Measurements from ENCODE around the gene PAQR7.

The PAQR7 gene, protein sequence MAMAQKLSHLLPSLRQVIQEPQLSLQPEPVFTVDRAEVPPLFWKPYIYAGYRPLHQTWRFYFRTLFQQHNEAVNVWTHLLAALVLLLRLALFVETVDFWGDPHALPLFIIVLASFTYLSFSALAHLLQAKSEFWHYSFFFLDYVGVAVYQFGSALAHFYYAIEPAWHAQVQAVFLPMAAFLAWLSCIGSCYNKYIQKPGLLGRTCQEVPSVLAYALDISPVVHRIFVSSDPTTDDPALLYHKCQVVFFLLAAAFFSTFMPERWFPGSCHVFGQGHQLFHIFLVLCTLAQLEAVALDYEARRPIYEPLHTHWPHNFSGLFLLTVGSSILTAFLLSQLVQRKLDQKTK

DNA sequence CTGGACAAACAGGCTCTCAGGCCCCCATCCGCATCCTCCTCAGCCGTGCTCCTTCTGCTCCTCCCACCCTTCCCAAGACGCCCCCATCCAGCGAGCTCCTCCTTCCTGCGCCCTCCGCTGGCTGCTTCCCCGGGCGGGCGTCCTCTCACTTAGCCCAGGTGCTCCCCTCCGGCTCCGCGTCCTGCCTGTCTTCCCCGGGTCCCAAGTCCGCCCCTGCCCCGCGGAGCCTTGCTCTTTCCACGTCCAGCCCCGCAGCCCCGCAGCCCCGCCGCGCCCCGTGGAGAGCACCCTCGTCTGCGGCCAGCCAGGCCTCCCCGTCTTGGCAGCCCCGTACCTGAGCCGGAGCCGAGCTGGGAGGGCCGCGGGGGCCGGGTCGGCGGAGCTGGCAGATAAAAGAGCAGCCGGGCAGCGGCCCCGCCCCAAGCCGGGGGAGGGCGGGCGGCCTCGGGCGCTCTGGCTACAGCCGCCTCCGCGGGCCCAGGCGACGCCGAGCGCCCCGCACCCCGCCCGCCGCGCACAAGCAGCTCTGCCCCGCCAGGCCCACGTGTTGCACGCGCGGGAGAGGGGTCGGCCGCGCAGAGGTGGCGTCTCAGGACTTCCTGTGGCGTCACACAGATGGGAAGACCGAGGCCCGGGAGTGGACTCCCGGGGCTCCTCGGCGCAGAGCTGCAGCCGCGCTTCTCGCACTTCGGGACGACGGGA is at the start of gene PAQR7:
Gene PAQR7, minus strand, starts transcription at position 555 of the 702 bp plus-strand sequence. CDS start 11,869 bp downstream, outside the sequence.
- peak in 1 of 2 donors; percentile 23 for DNase-seq

DNA sequence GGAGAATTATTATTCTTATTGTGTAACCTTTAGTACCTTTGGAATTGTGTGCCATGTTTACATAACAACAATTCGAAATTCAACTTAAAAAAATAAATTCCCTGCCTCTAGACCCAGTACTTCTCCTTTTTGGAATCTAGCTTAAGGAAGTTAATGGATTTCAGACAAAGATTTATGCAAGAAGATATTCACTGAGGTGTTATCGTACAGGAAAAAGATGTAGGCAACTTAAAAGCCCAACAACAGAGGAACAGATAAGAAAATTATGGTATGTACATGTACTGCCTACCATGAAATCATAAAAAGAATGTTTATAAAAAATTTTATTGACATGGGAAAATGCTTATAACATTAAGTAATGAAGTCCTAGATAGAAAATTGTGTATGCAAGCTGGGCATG is 48.9 kb upstream of the PAQR7 start:
- no peak for DNase-seq

DNA sequence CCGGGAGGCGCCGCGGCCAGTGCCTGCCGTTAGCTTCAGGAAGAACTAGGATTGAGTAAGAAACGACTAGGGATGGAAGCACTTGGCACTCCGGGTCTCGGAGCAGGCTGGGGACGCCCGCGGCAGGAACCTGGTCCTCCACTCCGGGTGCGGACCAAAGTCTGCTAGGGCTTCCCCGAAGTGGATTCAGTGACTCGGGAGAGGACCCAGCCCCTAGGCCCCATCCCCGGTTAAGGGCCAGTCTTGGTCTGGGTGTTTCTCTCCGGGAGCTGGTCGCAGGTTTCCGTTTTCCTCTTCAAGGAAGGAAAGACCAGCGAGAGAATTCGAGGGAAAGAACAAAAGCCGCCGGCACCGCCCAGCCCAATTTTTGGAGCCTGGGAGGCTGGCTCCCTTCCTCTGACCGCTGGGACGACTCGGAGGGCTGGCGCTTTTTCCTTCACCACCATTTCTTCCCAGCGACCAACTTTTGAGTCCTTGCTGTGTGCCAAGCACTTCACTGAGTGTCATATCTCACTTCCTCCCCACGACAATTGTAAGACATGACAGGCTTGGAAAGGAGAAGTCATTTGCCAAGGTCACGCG is 47.6 kb upstream of the PAQR7 start:
- no peak for DNase-seq

DNA sequence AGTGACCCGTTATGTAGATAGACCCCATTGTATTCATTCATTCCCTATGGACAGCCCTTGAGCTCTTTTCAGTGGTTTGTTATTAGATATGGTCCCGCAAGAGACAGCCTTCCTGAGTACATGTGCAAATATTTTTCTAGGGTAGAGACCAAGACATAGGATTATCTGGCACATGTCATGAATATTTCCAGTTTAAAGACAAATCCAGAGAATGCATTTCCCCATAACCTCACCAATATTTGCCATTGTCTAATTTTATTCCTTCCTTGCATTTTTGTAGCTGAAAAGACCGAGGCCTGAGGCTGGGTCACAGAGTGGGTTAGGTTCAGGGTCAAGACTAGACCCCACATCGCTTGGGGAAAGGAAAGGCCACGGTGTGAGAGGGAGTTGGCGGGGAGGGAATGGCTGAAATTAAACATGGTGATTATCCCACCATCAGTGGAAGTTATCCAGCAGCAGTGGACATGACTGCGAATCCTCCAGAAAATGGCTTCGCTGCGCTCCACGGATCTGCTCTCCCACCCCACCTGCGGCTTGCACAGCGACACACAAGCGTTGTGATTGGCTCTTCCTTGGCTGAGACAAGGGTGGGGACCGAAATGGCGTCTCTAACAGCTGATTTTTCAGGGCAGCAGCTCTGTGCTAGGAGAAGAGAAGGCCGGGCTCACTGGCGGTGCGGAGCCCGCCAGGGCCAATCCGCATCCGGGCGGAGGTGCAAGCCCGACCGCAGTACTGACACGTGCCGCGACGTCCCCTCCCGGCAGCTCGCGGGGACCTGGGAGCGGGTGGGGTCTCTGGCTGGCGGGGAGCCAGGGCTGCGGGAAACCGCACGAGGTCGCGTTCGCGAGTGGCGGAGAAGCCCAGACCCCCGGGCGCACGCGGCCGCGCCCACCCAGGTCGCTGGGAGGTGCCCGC is 46.8 kb upstream of the PAQR7 start:
- no peak for DNase-seq

DNA sequence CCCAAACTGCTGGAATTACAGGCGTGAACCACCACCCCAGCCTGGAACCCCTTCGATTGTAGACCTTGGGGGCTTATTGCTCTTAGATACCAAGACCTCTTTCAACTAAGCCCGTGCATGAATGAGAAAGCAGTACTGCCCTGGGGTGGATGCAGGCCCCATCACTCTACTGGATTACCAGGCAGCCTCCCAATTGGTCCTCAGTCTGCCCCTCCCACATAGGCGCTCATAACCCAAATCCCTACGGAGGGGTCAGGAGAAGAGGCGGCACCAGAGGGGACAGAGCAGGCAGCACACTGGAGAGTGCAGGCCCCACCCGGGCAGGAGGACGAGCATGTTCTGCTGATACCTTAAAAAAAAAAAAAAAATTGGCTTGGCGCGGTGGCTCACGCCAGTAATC is 43.1 kb upstream of the PAQR7 start:
- no peak for DNase-seq

DNA sequence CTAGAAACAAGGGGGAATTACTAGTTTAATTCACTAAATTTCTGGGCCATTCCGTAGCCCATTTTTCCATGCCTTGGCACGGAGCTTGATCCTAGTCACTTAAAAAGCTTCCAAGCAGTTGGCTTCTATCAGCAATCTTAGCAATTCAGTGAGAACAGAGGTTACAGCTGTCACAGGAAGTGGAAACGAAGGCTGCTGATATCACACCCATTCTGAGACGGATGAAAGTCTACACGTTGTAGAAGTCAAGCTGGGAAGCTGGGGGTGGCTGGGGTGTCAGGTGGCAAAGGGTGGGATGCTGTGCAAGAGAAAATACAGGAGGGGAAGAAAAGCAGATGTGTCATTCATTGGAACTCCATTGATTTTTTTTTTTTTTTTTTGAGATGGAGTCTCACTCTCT is 42.5 kb upstream of the PAQR7 start:
- DNase-seq, result no peak

DNA sequence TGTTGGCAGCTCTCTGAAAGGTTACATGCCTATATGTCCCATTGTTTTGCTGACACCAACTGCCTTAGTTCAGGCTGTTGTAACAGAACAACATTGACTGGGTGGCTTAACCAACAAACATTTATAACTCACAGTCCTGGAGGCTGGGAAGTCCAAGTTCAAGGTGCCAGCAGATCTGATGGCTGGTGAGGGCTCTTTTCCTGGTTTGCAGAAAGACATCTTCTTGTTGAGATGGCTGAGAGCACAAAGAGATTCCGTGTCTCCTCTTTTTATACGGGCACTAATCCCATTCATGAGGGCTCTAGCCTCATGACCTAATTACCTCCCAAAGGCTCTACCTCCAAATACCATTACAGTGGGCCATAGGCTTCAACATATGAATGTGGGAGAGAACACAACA is 41.0 kb upstream of the PAQR7 start:
- DNase-seq, result no peak

DNA sequence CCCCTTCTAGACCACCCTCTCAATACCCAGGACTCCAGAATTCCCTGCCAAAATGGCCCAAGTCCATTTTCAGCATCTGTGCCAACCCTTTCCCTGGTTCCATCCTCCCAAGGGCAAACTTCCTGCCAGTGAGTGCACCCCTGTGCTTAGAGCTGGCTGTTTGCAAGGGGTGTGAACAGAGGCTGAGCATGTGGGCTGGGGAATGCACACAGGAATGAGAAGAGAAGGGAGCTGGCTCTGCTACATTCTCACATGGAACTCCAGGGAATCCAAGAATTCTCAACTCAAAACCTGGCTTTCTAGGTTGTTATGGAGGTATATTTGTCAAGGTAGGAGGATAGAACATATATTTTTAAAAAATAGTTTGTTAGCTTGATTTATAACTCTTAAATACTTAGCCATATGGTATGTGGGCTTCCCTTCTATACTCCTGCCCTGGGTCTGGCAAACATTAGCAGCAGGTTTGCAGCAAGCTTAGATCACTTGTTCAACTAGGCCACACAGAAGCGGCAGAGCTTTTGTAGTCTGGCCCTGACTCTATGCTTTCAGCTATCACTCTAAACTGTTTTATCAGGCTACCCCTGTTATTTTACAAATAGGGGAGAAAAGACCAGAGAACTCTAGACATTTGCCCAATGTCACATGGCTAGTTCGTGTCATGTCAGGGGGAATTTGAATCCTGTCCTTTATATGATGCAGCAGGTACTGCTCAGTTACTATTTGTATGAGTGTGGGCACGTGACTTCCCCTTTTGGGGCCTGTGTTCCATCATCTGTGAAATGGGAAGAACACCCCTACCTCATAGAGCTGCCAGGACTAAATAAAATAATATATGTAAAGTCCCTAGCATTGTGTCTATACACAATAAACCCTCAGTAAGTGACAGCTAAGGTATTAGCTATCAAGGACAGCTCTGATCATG is 38.8 kb upstream of the PAQR7 start:
- no peak for DNase-seq

DNA sequence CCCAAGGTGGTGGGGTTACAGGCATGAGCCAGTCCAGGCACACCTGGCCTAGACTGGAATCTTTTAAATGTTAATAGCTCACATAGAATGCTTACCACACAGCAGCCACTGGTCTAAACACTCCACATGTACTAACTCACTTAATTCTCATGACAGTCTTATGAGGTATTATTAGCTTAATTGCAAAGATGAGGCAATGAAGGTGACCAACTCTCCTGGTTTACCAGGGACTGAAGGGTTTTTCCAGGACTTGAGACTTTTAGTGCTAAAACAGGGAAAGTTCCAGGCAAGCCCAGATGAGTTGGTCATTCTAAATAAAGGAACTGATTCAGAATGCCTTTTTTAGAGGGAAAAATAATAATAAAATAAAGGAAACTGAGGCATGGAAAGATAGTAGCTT is 37.7 kb upstream of the PAQR7 start:
- no peak for DNase-seq

DNA sequence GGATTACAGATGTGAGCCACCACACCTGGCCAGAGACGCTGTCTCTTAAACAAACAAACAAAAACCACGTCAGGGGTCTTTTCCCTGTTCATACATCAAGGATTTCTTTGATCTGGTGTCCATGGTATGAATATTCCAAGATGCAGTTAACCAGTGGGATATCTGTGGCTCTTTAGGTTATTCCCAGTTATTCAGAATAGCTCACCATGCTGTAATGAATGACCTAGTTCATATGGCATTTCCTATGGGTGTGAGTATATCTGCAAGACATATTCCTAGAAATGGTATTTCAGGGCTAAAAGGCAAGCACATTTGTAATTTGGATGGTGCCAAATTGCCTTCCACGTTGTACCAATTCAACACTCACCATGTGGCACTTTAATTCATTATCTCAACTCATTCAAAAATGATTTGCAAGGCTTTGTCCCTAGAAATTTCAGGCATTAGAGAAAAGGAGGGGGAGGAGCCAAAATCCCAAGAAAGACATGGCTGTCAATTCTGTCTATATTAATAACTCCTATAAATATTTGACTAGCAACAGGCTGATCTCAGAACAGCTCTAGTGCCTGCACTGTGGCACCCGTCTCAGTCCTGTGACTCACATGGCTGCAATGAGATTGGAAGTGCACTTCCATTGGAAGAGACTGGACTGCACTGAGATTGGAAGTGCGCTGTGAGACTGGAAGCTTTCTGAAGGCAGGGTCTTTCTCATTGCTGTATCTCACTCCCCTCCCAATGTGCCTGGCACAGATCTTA is 36.7 kb upstream of the PAQR7 start:
- no peak for DNase-seq

DNA sequence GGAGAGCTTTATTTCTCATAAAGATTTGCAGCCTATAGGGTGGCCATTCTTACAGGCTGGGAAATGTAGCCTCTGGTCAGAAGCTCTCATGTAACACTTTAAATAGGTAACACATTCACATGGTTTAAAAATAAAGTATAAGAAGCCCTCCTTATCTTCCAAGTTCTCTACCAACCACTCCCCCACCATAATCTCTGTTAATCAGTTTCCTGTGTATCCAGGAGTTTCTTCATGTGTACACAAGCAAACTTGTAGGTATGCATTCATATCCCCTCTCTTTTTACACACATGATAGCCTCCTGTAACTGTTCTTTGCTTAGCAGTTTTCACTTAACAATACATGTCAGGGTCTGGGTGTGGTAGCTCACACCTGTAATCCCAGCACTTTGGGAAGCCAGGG is 35.7 kb upstream of the PAQR7 start:
- no peak for DNase-seq

DNA sequence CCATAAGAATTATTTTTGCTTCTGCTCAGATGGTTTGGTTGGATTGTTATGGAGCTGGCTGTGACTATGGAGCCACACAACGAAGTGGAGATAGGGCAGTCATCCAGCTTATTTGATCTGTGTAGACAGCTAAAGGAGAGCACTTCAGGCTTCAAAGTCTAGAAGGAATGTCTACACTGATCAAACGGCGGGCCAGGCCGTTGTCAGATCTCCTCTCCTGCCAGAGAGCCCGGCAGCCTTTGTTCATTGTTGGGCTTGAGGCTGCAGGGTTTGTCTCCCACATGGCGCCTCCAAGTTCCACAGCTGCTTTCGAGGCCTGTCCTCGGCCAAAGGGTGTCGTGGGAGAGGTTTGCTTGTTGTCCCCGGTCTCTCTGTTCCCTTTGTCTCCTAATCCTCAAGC is 33.5 kb upstream of the PAQR7 start:
- DNase-seq, result no peak

DNA sequence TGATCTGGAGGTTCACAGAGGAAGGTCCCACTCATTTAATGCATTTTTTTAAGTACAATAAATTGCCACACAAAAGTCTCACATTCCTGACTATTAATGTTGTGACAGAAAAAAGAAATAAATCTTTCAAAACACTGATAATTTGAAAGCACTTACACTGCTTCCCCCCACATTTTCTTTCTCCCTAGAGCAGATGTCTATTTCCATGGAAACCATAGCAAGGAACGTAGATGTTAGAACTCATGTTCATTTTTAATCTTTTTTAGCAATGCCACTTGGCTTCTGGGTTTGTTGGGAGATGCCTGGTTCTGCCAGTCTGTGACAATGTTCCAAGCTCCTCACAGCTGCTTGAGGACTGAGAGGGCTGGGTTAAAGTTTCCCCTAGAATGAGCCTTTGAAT is 32.7 kb upstream of the PAQR7 start:
- DNase-seq, result no peak

DNA sequence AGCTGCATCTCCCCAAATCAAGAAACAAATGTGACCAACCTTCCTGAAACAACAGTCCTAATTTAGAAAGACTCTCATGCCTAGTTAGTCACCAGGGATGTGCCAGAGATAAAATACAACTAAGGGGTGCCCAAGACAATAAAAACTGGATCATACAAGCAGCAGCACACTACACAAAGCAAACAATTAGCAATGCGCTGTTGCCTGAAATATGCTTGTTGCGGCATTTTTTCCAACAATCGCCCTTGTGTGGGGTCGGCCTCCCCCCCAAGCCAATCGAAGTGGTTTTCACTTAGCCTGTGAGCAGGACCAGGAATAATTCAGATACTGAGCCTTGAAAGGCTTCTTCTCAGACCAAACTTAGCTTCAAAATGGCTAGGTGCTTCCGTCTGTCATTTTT is 32.1 kb upstream of the PAQR7 start:
- no peak for DNase-seq

DNA sequence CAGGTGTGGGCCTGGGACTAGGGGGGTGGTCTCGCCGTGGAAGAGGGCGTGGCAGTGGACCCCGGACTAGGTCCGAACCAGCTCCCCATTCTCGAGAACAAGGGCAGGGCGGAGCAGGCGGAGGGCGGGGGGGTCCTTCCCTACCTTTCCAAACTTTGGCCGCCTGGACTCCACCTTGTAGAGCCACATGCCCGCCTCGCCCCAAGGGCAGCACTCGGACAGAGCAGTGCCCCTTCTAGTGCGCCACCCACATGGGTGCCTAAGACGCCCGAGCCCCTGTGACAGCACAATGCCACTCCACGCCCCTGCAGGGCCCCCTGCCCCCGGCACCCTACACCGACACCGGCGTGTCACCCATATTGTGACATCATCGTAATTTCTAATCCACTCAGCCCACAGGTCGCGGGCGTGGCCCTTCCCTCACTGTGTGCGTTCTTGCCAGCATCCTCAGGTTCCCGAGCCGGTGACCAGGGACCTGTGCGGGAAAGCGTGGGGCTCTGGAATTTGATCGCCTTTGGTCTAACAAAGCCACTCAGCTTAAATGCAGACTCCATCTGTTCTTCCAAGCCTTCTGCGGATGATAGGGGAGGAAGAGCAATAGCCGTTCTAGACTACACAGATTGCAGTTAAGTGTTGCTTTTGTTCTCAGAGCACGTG is 31.3 kb upstream of the PAQR7 start:
- no peak for DNase-seq

DNA sequence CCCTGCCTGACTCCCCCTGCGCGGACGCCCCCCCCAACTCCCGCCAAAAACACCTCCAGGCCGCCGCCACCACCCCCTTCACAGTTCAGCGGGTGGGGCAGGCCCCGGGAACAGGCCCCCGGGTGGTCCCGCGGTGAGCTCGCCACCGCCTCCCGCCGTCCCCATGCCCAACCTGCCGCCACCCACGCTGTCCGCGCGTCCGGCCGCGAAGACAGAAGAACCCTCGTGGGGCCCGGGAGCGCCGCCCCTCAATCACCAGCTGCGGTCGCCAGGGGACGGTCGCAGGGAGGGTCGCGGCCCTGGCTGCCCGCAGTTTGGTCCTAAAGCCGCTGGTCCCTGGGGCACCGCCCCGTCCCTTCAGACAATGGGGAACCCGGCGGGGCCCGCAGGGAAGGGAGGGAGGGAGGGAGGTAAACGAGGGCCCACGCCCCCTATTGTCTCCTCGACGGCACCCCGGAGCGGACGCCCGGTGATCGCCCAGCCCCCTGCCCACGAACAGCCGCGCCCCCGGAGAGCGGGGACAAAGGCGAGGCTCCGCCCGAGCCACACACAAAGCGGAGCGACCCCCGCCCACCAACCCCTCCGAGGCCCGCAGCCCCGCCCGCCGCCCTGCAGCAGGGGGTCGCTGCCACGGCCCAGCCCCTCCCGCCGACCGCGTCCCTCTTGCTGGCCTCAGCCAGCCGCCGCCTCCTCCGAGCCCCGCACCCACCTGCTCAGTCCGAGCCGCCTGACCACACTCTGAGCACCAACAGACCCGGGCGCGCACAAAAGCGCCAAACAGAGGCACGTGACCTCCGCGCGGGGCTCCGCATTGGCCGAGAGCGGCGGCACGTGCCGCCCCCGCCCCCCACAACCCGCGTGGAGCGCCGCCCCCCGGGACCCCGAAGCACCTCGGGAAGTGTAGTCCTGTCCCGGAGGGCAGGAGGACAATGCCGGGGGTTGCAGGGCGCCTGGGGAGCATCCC is 30.5 kb upstream of the PAQR7 start, which contains the start of gene STMN1:
Gene STMN1, minus strand, starts transcription at position 740 of the 964 bp plus-strand sequence. CDS start 1,743 bp downstream, outside the sequence.
- DNase-seq, result peak; percentile 31 to 54

DNA sequence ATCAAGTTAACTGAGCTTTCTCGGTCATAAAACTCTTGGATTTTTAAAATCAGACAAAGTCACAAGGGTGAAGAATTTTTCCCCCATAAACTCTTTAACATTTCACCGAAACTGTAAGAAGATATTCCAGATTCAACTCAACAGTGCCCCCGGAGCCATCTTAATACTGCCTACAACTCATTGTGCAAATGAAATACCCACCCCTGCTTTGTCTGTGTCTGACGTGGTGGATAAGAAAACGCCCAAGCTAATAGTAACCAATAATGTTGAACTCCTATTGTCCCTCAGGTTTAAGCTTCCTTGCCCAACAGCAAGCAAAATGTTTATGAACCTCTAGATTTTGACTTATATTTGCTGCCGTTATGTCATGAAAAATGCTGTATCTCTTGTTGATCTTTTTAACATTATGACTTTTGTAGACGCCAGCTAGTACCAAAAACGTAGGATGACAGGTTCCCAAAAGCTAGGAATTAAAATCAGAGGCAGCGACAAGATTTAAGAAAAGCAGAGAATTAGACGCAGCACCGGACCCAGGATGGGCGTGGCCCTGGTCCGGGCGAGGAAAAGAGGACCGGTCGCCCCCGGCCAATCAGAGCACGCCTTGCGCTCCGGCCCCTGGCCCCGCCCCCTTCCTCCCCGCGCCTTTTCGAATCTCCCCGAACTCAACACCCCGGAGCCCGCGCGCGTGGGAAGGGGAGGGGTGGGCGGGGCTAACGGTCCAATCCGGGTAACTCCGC is 29.6 kb upstream of the PAQR7 start:
- DNase-seq, result peak; percentile 74 to 76

DNA sequence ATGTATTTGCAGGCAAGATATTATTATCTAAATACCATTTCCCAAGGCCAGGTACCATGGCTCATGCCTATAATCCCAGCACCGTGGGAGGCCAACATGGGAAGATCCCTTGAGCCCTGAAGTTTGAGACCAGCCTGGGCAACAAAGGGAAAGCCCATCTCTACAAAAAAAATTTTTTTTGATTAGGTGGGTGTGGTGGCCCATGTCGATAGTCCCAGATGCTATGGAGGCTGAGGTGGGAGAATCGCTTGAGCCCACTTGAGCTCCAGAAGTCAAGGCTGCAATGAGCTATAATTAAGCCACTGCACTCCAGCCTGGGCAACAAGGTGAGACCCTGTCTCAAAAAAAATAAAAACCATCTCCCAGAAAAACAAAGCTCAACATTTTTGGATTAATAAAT is 28.5 kb upstream of the PAQR7 start:
- DNase-seq, result no peak

DNA sequence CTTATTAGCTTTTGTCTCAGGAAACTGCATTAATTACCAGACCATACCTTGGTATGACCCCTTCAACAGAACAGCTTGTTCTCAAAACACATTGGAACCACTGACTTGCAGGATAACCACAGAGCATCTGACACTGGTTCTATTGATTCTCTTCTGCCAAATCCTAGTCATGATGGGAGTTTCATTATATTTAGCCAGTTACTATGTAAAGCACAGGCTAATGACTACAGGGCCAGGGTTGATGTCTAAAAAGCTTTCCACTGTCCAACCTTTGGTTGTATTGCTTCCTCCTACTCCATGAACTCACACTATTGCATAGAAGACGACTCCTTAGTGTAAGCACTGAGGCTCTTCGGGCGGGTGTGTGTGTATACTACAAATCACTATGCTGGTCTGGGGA is 27.0 kb upstream of the PAQR7 start:
- no peak for DNase-seq

All from bone marrow (tissue), 2 donors.